H1 (cell line): ENCODE data around the gene LMO4. TPM values are rescaled to one million over a fixed set of nuclear protein-coding genes. Genes with fewer than 3 reads are reported as not detected.

Experiments
- CHD7 ChIP-seq: fragments of 300-600 bp; sonication (generic); IDR thresholded peaks from 2 replicates; pipeline ENCODE4 v1.7.1; 2012; ENCODE audit warnings: low read length, moderate library complexity, mild to moderate bottlenecking, inconsistent platforms; ENCODE audit not compliant: insufficient replicate concordance
- HDAC2 ChIP-seq, 2 experiments: fragments of 300-600 bp in 1 of 2; sonication (generic) in 1 of 2; IDR thresholded peaks; 2 replicates each; pipeline ENCODE4 v1.6.1; 2011 to 2012; ENCODE audit warnings: low read depth in 2 of 2, low read length in 2 of 2, mild to moderate bottlenecking in 2 of 2, moderate library complexity in 2 of 2, borderline replicate concordance in 1 of 2, inconsistent platforms in 1 of 2
- SAP30 ChIP-seq: fragments of 300-600 bp; sonication (generic); IDR thresholded peaks from 2 replicates; pipeline ENCODE4 v1.7.1; 2012; ENCODE audit warnings: low read length, moderate library complexity, mild to moderate bottlenecking, inconsistent platforms; ENCODE audit not compliant: insufficient read depth, insufficient replicate concordance
- polyA plus RNA-seq, 7 experiments: library from polyadenylated mRNA; depleted of rRNA in 3 of 7; stranded (reverse) in 5 of 7; unstranded in 2 of 7; fragments of >200 nt in 5 of 7; fragments of 200-250 nt in 2 of 7; gene quantifications; 1 replicate in 5 of 7; 2 replicates in 1 of 7; 4 replicates in 1 of 7; pipeline versions ENCODE4 v1.2.1 to v1.2.3, GENCODE V29; 2011 to 2013; ENCODE audit warnings: missing spikeins in 2 of 7, mixed read lengths in 2 of 7
- total RNA-seq: library from RNA; stranded (reverse); fragmentation: NEBNext Ultra II Directional; extraction: Animal tissue kit (Norgen Biotek cat#: 25700); gene quantifications from 2 replicates; pipeline ENCODE4 v1.2.1, GENCODE V29; 2021

LMO4 gene
- total and polyA plus RNA-seq, 2 of the 8 experiments (the other 6 are each of a cell fraction or from before 2014, with no cell fraction given): 71.7 to 98.7 TPM

DNA sequence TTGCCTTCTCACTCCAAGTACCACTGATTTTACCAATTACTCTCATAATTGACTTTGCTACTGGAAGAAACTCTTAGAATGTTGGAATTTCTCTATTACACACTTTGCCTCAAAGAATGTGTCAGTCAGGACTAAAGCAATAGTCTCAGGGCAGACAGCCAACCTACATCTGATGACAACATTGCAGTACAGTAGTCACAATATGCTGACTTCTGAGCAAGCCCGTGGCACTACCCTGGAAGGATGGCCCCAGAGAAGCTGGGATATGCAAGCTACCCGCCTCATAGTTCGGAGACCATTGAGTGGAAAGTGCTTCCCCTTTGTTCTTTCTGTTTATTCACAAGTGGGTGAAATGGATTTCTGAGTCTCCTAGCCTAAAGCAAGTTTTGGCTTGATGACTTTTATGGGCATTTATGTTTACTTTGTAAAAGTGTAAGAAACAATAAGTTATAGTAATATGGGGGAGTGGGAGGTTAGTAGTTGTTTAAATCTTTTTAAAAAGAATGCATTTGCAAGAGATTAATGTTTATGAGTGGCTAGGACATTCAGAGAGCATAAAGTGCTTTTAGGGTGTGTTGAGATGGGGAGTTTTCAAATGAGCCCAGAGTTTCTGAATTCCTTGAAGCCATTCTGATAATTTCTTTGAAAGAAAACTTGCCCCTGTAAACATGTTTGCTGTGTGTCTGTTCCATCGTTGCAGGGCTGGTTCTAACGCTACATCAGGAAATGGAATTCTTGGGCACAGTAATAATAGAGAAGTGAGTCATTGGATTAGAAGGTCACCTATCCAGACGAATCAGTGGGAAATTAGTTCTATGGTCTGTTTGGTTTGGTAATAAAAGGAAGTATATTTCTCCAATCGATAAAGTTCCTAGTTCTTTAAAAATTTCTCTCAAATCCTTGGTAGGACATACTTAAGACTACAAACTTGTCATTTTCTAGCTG lies 63.8 kb downstream of the LMO4 start (continued):
- TF ChIP-seq CHD7 (no peak), HDAC2 (IDR thresholded peaks at IDR 0.05; ENCODE audit: borderline replicate concordance in 1 of 2, low read depth in 2 of 2, low read length in 2 of 2) (no peak), SAP30 (no peak)
